ENCODE measurements around the gene MFSD6. TPM values are rescaled to one million over a fixed set of nuclear protein-coding genes. Genes with fewer than 3 reads are reported as not detected.

The MFSD6 gene
- total and polyA plus RNA-seq, 2 of the 8 experiments (the other 6 are each of a cell fraction or from before 2014, with no cell fraction given), result 1.8 to 5.1 TPM

GRCh38 chr2:190545093-190545492 is 136.9 kb downstream of the MFSD6 start (continued):
- TF ChIP-seq, protein P1, sequence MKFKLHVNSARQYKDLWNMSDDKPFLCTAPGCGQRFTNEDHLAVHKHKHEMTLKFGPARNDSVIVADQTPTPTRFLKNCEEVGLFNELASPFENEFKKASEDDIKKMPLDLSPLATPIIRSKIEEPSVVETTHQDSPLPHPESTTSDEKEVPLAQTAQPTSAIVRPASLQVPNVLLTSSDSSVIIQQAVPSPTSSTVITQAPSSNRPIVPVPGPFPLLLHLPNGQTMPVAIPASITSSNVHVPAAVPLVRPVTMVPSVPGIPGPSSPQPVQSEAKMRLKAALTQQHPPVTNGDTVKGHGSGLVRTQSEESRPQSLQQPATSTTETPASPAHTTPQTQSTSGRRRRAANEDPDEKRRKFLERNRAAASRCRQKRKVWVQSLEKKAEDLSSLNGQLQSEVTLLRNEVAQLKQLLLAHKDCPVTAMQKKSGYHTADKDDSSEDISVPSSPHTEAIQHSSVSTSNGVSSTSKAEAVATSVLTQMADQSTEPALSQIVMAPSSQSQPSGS (IDR thresholded peaks at IDR 0.05; ENCODE audit: low read length), result no peak
- TF ChIP-seq GTF2F1 (IDR thresholded peaks at IDR 0.05; ENCODE audit: borderline replicate concordance, low read depth, low read length), result no peak
- TF ChIP-seq CTBP2 (IDR thresholded peaks at IDR 0.05; ENCODE audit: borderline replicate concordance, insufficient read depth, insufficient read length, low read length), result no peak
- TF ChIP-seq POU5F1 (IDR thresholded peaks at IDR 0.05; ENCODE audit: low read depth, low read length), result no peak
- TF ChIP-seq CBX5 (IDR thresholded peaks at IDR 0.05; ENCODE audit: low read depth, low read length), result no peak
